ENCODE results near the gene TSR1.

Gene TSR1

DNA sequence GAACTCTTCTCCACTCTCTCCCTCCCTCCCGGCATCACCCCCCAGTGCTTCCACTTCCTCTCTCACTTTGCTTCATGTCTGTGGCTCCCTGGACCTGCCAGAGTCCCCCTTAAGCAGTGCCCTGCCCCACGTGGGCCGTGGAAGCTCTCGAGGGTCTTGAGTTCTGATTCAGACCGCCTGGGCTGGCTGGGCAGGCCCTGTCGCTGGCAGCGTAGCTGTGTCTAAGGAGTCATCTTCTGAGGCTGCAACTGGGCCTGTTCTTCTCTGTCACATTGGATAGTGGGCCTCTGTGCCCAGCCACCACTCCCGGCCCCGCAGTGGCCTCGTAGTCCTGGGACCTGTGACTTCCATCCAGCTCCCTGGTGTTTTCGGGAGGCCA, 33.9 kb upstream of the TSR1 start:
- CTCF ChIA-PET = interaction anchor here (1.3 to 11.0 kb wide), 7 partner anchors 10 to 47 kb away, joined by 3 to 80 read pairs (median 11); no protein-coding TSS in a partner anchor
- no peak overlapping the region for H3K4me3 ChIP-seq (ENCODE audit: low read depth, low read length)
- POLR2A ChIA-PET = no interaction called here
- TF ChIP-seq, protein P1, sequence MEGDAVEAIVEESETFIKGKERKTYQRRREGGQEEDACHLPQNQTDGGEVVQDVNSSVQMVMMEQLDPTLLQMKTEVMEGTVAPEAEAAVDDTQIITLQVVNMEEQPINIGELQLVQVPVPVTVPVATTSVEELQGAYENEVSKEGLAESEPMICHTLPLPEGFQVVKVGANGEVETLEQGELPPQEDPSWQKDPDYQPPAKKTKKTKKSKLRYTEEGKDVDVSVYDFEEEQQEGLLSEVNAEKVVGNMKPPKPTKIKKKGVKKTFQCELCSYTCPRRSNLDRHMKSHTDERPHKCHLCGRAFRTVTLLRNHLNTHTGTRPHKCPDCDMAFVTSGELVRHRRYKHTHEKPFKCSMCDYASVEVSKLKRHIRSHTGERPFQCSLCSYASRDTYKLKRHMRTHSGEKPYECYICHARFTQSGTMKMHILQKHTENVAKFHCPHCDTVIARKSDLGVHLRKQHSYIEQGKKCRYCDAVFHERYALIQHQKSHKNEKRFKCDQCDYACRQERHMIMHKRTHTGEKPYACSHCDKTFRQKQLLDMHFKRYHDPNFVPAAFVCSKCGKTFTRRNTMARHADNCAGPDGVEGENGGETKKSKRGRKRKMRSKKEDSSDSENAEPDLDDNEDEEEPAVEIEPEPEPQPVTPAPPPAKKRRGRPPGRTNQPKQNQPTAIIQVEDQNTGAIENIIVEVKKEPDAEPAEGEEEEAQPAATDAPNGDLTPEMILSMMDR (IDR thresholded peaks at IDR 0.05; ENCODE audit: insufficient read depth, low read length, missing control alignments) = no peak
- DNase-seq (ENCODE audit: low read depth, low spot score) = no peak

DNA sequence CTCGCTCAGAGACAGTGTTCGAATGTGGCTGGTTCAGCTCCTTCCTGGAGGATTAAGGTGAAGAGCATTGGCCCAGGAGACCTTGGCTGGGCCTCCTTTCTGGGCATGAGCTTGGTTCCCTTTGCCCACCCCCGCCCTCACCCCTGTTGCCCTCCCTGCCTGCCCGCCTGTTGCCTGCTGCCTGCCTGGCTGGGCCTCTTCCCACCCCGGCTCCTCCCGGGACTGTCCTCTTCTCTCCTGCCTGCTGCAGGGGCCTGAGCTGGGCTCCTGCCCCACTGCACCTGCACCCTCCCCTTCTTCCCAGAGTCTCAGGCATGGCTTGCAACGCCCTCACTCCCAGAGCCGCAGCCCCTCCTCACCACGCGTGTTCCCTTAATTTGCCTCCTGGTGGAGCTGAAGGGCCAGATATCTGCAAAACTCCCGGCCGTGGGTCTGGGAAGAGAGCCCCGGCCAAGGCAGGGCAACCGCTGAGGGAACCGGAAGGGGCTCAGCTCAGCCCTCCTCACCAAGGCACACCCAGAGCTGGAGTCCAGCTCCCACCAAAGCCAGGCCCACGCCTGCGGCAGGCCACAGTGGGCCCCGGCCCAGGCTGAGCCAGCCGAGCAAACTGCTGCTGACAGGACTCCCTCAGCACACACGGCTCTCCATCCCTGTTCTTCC, 33.4 kb upstream of the TSR1 start:
- no peak for DNase-seq (ENCODE audit: low read depth, low spot score)
- TF ChIP-seq, protein P1 (IDR thresholded peaks at IDR 0.05; ENCODE audit: insufficient read depth, low read length, missing control alignments) = no peak
- ChIA-PET CTCF (interaction anchor here (1.3 to 11.0 kb wide), 6 partner anchors 9 to 47 kb away, joined by 4 to 80 read pairs (median 37); no protein-coding TSS in a partner anchor), POLR2A (interaction anchor here (1.3 kb wide), 1 partner anchor 13 kb away, joined by 4 read pairs; no protein-coding TSS in a partner anchor)
- no peak overlapping the region for H3K4me3 ChIP-seq (ENCODE audit: low read depth, low read length)

DNA sequence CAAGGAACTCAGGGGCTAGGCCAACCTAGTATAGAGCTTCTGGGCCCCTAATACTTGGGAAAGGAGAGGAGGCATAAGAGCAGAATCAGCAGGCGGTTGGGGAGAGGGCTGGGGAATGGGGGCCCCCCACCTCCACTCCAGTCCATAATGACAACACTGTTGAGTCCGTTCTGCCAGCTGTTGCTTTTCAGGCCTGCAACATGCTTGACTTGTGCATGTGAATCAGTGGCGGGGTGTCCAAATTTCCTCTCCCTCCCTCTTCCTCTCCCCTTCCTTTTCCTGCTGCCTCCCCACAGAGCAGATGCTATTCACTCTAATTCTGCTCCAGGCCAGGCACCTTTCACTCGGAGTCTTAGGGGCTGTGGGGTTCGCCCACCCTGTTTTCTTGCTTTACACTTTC, 32.8 kb upstream of the TSR1 start:
- ChIA-PET POLR2A (interaction anchor here (1.3 kb wide), 1 partner anchor 13 kb away, joined by 4 read pairs; no protein-coding TSS in a partner anchor), CTCF (interaction anchor here (1.3 to 11.0 kb wide), 6 partner anchors 9 to 314 kb away, joined by 4 to 80 read pairs (median 37); partner anchors contain the start of gene HIC1)
- H3K4me3 ChIP-seq (ENCODE audit: low read depth, low read length) = no peak overlapping the region
- TF ChIP-seq, protein P1 (IDR thresholded peaks at IDR 0.05; ENCODE audit: insufficient read depth, low read length, missing control alignments) = no peak
- DNase-seq (ENCODE audit: low read depth, low spot score) = no peak

DNA sequence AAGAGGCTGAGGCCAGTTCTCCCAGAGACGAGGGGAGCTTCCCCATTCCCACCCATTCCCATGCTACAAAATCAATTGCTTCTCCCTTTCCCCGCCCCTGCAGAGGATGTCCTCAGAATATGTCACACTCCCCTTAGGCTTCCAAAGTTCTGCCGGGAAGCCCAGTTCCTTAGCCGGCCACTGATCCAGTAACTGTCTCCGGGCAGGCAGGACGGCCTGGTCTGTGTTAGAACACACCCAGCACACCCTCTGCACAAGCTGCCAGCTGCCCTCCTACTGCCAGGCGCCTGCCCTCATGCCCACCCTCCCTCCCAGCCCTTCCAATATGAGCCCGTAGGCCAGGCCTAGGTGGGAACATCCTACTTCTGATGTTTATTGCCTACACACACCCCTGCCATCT, 32.1 kb upstream of the TSR1 start:
- TF ChIP-seq, protein P1 (IDR thresholded peaks at IDR 0.05; ENCODE audit: insufficient read depth, low read length, missing control alignments) = no peak
- H3K4me3 ChIP-seq (ENCODE audit: low read depth, low read length) = no peak overlapping the region
- CTCF ChIA-PET = interaction anchor here (0.8 to 11.0 kb wide), 5 partner anchors 8 to 313 kb away, joined by 4 to 80 read pairs (median 63); partner anchors contain the start of gene HIC1
- DNase-seq (ENCODE audit: low read depth, low spot score) = no peak
- POLR2A ChIA-PET = no interaction called here

DNA sequence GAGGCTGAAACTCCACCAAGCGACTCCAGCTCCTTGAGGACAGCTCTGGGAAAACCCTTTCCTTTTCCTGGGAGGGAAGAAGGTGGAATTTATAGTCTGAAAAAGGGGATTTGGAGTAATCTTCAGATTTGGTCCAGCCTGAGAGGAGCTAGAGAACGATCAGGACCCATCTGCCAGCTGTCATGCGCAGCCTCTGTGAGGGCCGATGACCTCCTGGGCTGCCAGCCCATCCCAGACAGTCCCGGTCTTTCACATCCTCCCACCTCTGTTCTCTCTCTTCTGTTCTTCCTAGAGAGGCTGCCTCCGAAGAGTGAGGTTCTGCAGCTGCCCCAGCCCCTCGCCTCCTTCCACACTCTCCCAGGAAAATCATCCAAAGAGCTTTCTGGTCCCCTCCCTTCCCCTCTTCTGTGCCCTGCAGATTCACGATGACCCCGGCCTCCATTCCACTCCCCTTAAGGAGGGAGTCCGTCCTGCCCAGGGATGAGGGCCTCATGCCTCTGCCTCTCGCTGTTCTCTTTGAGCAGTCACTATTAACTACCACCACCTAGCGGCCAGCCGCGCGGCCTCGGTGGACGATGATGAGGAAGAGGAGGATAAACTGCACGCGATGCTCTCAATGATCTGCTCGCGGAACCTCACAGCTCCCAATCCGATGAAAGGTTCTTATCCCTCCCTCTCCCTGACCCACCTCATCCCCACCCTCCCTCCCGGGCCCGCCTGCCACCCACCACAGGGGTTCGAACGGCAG, 30.7 kb upstream of the TSR1 start:
- ChIA-PET POLR2A (no interaction called here), CTCF (interaction anchor here (1.2 to 11.0 kb wide), 5 partner anchors 8 to 49 kb away, joined by 3 to 80 read pairs (median 15); no protein-coding TSS in a partner anchor)
- no peak for DNase-seq (ENCODE audit: low read depth, low spot score)

More for the DNA sequence above, 30.7 kb upstream of the TSR1 start:
- no peak overlapping the region for H3K4me3 ChIP-seq (ENCODE audit: low read depth, low read length)
- TF ChIP-seq, protein P1 (IDR thresholded peaks at IDR 0.05; ENCODE audit: insufficient read depth, low read length, missing control alignments) = peak; percentile 10
